ENCODE results near the gene YWHAB. TPM values are rescaled to one million over a fixed set of nuclear protein-coding genes. Genes with fewer than 3 reads are reported as not detected.

YWHAB gene
- total RNA-seq, 1 experiment from 2014 or later = 224 TPM

DNA sequence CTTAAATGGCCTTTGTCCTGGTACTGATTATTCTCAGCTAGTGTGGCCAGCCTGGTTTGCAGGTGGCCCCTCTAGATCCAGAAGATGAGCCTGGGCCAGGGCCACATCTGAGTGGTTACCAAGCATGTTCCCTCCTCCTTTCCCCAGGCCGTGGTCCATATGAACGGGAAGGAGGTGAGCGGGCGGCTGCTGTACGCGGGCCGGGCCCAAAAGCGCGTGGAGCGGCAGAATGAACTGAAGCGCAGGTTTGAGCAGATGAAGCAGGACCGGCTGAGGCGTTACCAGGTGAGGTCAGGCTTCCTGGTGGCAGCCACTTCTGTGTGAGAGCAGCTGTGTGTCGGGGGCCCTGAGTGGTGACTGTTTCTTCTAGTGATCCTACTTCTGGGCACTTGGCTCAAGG lies 35.9 kb downstream of the YWHAB start:
- no peak overlapping the region for H3K27ac ChIP-seq (ENCODE audit: low read depth, low read length, poor library complexity, severe bottlenecking)
- H3K27me3 ChIP-seq (replicated peaks; ENCODE audit: insufficient read depth, low read depth, low read length, poor library complexity) = no peaks in the 10 kb centered on the region
- DNase-seq (ENCODE audit: low spot score) = no peak
- intact Hi-C loops (cut with micrococcal nuclease; ENCODE audit: unreplicated experiment) = no loop called here
- peaks cover 22% of the 10 kb centered on the region for H3K36me3 ChIP-seq (ENCODE audit: insufficient read depth, low read length, poor library complexity, severe bottlenecking)
- CTCF ChIA-PET = no interaction called here
- no peaks in the 10 kb centered on the region for H3K4me1 ChIP-seq (ENCODE audit: insufficient read depth, low read length, poor library complexity, severe bottlenecking)
- no TSS peak for BruUV-seq (replicated peaks)
- no peak overlapping the region for H3K4me3 ChIP-seq (ENCODE audit: low read depth, low read length, poor library complexity, severe bottlenecking)
- no peak for TF ChIP-seq EZH2 (IDR thresholded peaks at IDR 0.05; ENCODE audit: borderline replicate concordance, low read depth, low read length, poor library complexity, severe bottlenecking)
- TF ChIP-seq, protein P1, sequence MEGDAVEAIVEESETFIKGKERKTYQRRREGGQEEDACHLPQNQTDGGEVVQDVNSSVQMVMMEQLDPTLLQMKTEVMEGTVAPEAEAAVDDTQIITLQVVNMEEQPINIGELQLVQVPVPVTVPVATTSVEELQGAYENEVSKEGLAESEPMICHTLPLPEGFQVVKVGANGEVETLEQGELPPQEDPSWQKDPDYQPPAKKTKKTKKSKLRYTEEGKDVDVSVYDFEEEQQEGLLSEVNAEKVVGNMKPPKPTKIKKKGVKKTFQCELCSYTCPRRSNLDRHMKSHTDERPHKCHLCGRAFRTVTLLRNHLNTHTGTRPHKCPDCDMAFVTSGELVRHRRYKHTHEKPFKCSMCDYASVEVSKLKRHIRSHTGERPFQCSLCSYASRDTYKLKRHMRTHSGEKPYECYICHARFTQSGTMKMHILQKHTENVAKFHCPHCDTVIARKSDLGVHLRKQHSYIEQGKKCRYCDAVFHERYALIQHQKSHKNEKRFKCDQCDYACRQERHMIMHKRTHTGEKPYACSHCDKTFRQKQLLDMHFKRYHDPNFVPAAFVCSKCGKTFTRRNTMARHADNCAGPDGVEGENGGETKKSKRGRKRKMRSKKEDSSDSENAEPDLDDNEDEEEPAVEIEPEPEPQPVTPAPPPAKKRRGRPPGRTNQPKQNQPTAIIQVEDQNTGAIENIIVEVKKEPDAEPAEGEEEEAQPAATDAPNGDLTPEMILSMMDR (conservative IDR thresholded peaks at IDR 0.05; ENCODE audit: low read depth, low read length) = no peak
- POLR2A ChIA-PET (ENCODE audit: low non-redundant PET) = no interaction called here
- no peaks in the 10 kb centered on the region for H3K9me3 ChIP-seq (ENCODE audit: low read depth, low read length, poor library complexity, severe bottlenecking)

DNA sequence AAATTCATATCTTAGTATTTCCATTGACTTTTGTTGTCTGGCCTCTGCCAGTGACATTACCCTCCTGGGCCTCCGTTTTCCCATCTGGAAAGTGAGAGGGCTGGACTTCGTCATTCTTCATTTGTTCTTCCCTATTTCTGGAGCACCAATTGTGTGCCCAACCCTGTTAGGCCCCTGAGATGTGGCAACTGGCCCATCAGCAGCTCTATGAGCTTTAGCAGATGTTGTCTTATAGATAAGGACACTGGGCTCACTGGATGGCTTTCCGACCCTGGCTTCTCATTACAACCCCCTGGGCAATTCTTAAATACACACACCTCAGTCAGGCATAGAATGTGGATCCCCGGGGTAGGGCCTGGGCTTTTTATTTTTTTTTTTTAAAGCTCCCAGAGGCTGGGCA lies 39.0 kb downstream of the YWHAB start:
- Histone ChIP-seq H3K4me3 (ENCODE audit: low read depth, low read length, poor library complexity, severe bottlenecking) (no peak overlapping the region), H3K9me3 (ENCODE audit: low read depth, low read length, poor library complexity, severe bottlenecking) (no peaks in the 10 kb centered on the region), H3K27ac (ENCODE audit: low read depth, low read length, poor library complexity, severe bottlenecking) (no peak overlapping the region), H3K27me3 (replicated peaks; ENCODE audit: insufficient read depth, low read depth, low read length, poor library complexity) (no peaks in the 10 kb centered on the region), H3K4me1 (ENCODE audit: insufficient read depth, low read length, poor library complexity, severe bottlenecking) (no peaks in the 10 kb centered on the region), H3K36me3 (ENCODE audit: insufficient read depth, low read length, poor library complexity, severe bottlenecking) (peaks cover 10% of the 10 kb centered on the region)
- TF ChIP-seq, protein P1 (conservative IDR thresholded peaks at IDR 0.05; ENCODE audit: low read depth, low read length) = no peak
- TF ChIP-seq EZH2 (IDR thresholded peaks at IDR 0.05; ENCODE audit: borderline replicate concordance, low read depth, low read length, poor library complexity, severe bottlenecking) = no peak
- BruUV-seq (replicated peaks) = no TSS peak
- POLR2A ChIA-PET (ENCODE audit: low non-redundant PET) = no interaction called here
- CTCF ChIA-PET = no interaction called here
- intact Hi-C loops (cut with micrococcal nuclease; ENCODE audit: unreplicated experiment) = no loop called here
- no peak for DNase-seq (ENCODE audit: low spot score)

DNA sequence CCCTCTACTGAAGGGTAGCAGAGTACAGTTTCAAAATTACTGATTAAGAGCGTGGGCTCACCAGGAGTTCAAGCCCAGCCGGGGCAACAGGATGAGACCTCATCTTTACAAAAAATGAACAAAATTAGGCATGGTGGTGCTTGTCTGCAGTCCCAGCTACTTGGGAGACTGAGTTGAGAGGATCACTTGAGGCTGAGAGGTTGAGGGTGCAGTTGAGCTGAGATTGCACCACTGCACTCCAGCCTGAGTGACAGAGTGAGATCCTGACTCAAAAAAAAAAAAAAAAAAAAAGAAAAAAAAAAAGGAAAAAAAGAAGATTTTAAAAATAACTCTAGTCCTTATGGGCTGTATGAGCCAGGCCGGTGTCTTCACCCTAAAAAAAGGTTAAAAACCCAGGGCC lies 43.1 kb downstream of the YWHAB start:
- no peaks in the 10 kb centered on the region for H3K27me3 ChIP-seq (replicated peaks; ENCODE audit: insufficient read depth, low read depth, low read length, poor library complexity)
- no peaks in the 10 kb centered on the region for H3K9me3 ChIP-seq (ENCODE audit: low read depth, low read length, poor library complexity, severe bottlenecking)
- no peak overlapping the region for H3K4me3 ChIP-seq (ENCODE audit: low read depth, low read length, poor library complexity, severe bottlenecking)
- POLR2A ChIA-PET (ENCODE audit: low non-redundant PET) = no interaction called here
- no peak for TF ChIP-seq EZH2 (IDR thresholded peaks at IDR 0.05; ENCODE audit: borderline replicate concordance, low read depth, low read length, poor library complexity, severe bottlenecking)
- TF ChIP-seq, protein P1 (conservative IDR thresholded peaks at IDR 0.05; ENCODE audit: low read depth, low read length) = no peak
- intact Hi-C loops (cut with micrococcal nuclease; ENCODE audit: unreplicated experiment) = no loop called here
- no TSS peak for BruUV-seq (replicated peaks)
- CTCF ChIA-PET = no interaction called here
- H3K4me1 ChIP-seq (ENCODE audit: insufficient read depth, low read length, poor library complexity, severe bottlenecking) = no peaks in the 10 kb centered on the region
- no peak overlapping the region for H3K27ac ChIP-seq (ENCODE audit: low read depth, low read length, poor library complexity, severe bottlenecking)
- peaks cover 11% of the 10 kb centered on the region for H3K36me3 ChIP-seq (ENCODE audit: insufficient read depth, low read length, poor library complexity, severe bottlenecking)
- DNase-seq (ENCODE audit: low spot score) = no peak
